ENCODE data around the gene AGAP2.

The AGAP2 gene

DNA sequence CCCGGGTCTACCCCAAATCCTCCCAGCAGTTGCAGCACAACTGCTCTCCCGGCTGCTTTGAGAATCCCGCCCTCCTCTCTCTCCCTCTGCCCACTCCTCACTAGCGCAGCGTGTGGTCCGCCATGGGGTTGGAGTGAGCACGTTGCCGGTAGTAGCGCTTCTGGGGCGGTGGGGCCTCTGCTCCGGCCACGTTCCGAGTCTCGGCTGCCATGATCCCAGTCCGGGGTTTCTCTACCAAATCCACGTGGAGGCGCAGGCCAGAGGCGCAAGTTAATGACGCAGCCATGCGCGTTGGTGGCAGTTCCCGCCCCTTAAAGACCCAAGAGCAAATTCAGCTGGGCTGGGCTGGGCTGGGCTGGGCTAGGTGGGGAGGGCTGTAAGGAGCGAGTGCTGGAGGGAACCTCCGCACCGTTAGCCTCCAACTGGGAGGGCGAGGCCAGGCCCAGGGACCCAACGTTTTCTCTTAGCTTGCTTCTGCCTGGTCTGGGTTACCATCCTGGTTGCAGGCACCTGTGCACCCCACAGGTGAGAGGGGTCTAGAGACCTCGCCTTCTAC lies 33.4 kb upstream of the AGAP2 start, which contains the start of gene METTL1:
TSS of gene METTL1 (minus strand) at position 233 of the 556 bp plus-strand sequence. CDS start at position 211, 22 bp downstream.
- Histone ChIP-seq H2BK120ac (ENCODE audit: low read depth, low read length) (peak within 1 kb of the TSS; percentile 55), H2BK15ac (ENCODE audit: low read length) (peak within 1 kb of the TSS; percentile 82), H3K23ac (ENCODE audit: low read depth, low read length, poor library complexity) (peak within 1 kb of the TSS; percentile 89), H2AFZ (ENCODE audit: low read length) (peak within 1 kb of the TSS; percentile 98), H2BK5ac (ENCODE audit: low read length) (no peak within 1 kb of the TSS), H2BK12ac (ENCODE audit: low read length) (no peak within 1 kb of the TSS), H3K9me3 (replicated peaks in 1 of 2; ENCODE audit: control insufficient read depth in 2 of 2, insufficient read depth in 1 of 2, low read depth in 1 of 2, low read length in 2 of 2) (no peaks in the 10 kb centered on the region), H3K18ac (ENCODE audit: low read length) (peak within 1 kb of the TSS; percentile 96), H3K27me3 (ENCODE audit: control insufficient read depth in 3 of 3, insufficient read depth in 3 of 3, low read depth in 1 of 3, low read length in 3 of 3) (peaks cover 0 to 9% (median 0%) of the 10 kb centered on the region in 3 experiments), H4K8ac (ENCODE audit: low read depth, low read length) (peak within 1 kb of the TSS; percentile 88), H3K4me1 (ENCODE audit: control insufficient read depth in 2 of 2, insufficient read depth in 1 of 2, low read depth in 1 of 2, low read length in 2 of 2) (peaks cover 4 to 14% of the 10 kb centered on the region in 2 donors), H3K79me1 (ENCODE audit: low read depth, low read length) (no peaks in the 10 kb centered on the region), H3K4me2 (ENCODE audit: insufficient read depth, low read length, poor library complexity, severe bottlenecking) (peak within 1 kb of the TSS; percentile 97), H3K14ac (ENCODE audit: low read length) (peak within 1 kb of the TSS; percentile 47), H3K9ac (ENCODE audit: low read depth, low read length, poor library complexity) (peak within 1 kb of the TSS; percentile 89), H3K4me3 (ENCODE audit: low read length in 2 of 2) (peak within 1 kb of the TSS; percentile 89 to 97), H3K4ac (ENCODE audit: low read length) (no peak within 1 kb of the TSS), H4K91ac (ENCODE audit: low read depth, low read length, poor library complexity) (peak within 1 kb of the TSS; percentile 56), H3K36me3 (replicated peaks in 1 of 2; ENCODE audit: control insufficient read depth in 2 of 2, insufficient read depth in 2 of 2, low read length in 2 of 2) (peaks cover 10 to 55% of the 10 kb centered on the region in 2 donors), H2AK5ac (ENCODE audit: low read depth, low read length) (no peak within 1 kb of the TSS), H3K27ac (replicated peaks; ENCODE audit: low read length) (peak within 1 kb of the TSS; percentile 78)
- no CpG with 5 or more reads among the region's 28 CpGs for WGBS, 2 donors (ENCODE audit: extremely low coverage in 2 of 2, insufficient read length in 2 of 2, insufficient replicate concordance in 1 of 2)
- peak; percentile 96 for DNase-seq (ENCODE audit: low spot score)

DNA sequence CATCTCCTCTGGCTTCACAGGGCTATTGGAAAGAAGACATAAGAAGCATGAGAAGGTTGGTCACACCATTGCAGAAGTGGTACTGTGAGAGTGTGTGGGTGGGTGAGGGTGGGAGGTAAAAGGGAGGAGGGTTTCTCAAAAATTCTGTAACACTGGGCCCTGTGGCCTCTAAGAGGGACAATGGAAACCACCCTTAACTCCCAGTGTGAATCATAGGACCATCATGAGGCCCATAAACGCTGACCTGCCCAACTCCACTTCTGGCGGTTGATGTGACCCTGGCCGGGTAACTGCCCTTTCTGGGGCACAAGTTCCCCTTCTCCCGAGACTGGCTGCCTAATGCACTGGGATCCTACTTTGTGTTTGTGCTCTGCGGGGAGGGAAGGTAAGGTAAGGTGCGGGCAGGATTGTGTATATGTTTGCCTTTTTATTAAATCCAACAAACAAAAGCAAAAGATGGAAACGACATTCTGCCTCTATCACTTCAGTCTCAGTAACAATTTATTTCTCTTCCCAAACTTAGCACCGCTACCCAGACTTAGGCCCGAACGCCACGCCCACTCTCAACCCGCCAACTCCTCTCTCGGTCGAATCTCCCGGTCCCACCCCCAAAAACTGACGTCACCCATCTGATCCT lies 32.8 kb upstream of the AGAP2 start:
- Histone ChIP-seq H3K36me3 (replicated peaks in 1 of 2; ENCODE audit: control insufficient read depth in 2 of 2, insufficient read depth in 2 of 2, low read length in 2 of 2) (peaks cover 10 to 55% of the 10 kb centered on the region in 2 donors), H3K4me3 (ENCODE audit: low read length in 2 of 2) (peak overlapping the region; percentile 87 to 97), H4K8ac (ENCODE audit: low read depth, low read length) (no peak overlapping the region), H3K79me1 (ENCODE audit: low read depth, low read length) (no peaks in the 10 kb centered on the region), H2AFZ (ENCODE audit: low read length) (peak overlapping the region; percentile 98), H3K14ac (ENCODE audit: low read length) (no peak overlapping the region), H3K9me3 (replicated peaks in 1 of 2; ENCODE audit: control insufficient read depth in 2 of 2, insufficient read depth in 1 of 2, low read depth in 1 of 2, low read length in 2 of 2) (no peaks in the 10 kb centered on the region), H2BK120ac (ENCODE audit: low read depth, low read length) (no peak overlapping the region), H3K9ac (ENCODE audit: low read depth, low read length, poor library complexity) (no peak overlapping the region), H3K27me3 (ENCODE audit: control insufficient read depth in 3 of 3, insufficient read depth in 3 of 3, low read depth in 1 of 3, low read length in 3 of 3) (peaks cover 0 to 15% (median 4%) of the 10 kb centered on the region in 3 experiments), H4K91ac (ENCODE audit: low read depth, low read length, poor library complexity) (no peak overlapping the region), H2AK5ac (ENCODE audit: low read depth, low read length) (no peak overlapping the region), H3K4me1 (ENCODE audit: control insufficient read depth in 2 of 2, insufficient read depth in 1 of 2, low read depth in 1 of 2, low read length in 2 of 2) (peaks cover 4 to 19% of the 10 kb centered on the region in 2 donors), H3K18ac (ENCODE audit: low read length) (no peak overlapping the region), H3K27ac (replicated peaks; ENCODE audit: low read length) (no peak overlapping the region), H3K4ac (ENCODE audit: low read length) (no peak overlapping the region), H3K4me2 (ENCODE audit: insufficient read depth, low read length, poor library complexity, severe bottlenecking) (peak overlapping the region; percentile 97), H2BK15ac (ENCODE audit: low read length) (no peak overlapping the region), H2BK5ac (ENCODE audit: low read length) (no peak overlapping the region), H3K23ac (ENCODE audit: low read depth, low read length, poor library complexity) (peak overlapping the region; percentile 89), H2BK12ac (ENCODE audit: low read length) (no peak overlapping the region)
- peak; percentile 88 for DNase-seq (ENCODE audit: low spot score)
- WGBS, 2 donors (ENCODE audit: extremely low coverage in 2 of 2, insufficient read length in 2 of 2, insufficient replicate concordance in 1 of 2), result no CpG with 5 or more reads among the region's 16 CpGs

DNA sequence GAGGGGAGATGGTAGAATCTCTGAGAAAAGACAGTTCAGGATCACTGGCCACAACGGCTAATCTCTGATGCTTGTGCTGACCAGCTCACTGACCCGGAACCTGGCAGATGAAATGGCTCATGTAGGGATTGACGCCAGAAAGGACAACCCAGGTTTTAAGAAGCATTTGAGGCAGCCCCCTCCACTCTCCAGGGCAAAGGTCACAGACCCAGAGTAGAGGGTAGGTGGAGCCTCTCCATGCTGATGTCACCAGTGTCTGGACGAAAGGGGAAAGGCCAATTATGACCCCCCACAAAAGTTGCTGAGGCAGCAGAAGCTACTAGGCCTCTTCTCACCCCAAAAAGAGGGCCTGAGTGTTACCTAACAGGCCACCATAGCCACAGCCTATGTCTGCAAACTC lies 32.2 kb upstream of the AGAP2 start:
- Histone ChIP-seq H3K36me3 (replicated peaks in 1 of 2; ENCODE audit: control insufficient read depth in 2 of 2, insufficient read depth in 2 of 2, low read length in 2 of 2) (peaks cover 10 to 49% of the 10 kb centered on the region in 2 donors), H3K4me1 (ENCODE audit: control insufficient read depth in 2 of 2, insufficient read depth in 1 of 2, low read depth in 1 of 2, low read length in 2 of 2) (peaks cover 4 to 21% of the 10 kb centered on the region in 2 donors), H2BK15ac (ENCODE audit: low read length) (no peak overlapping the region), H3K4me3 (ENCODE audit: low read length in 2 of 2) (peak overlapping the region in 1 of 2 donors; percentile 97), H3K27ac (replicated peaks; ENCODE audit: low read length) (no peak overlapping the region), H4K91ac (ENCODE audit: low read depth, low read length, poor library complexity) (no peak overlapping the region), H3K18ac (ENCODE audit: low read length) (no peak overlapping the region), H4K8ac (ENCODE audit: low read depth, low read length) (no peak overlapping the region), H3K4ac (ENCODE audit: low read length) (no peak overlapping the region), H3K79me1 (ENCODE audit: low read depth, low read length) (no peaks in the 10 kb centered on the region), H2BK120ac (ENCODE audit: low read depth, low read length) (no peak overlapping the region), H3K27me3 (ENCODE audit: control insufficient read depth in 3 of 3, insufficient read depth in 3 of 3, low read depth in 1 of 3, low read length in 3 of 3) (peaks cover 0 to 21% (median 7%) of the 10 kb centered on the region in 3 experiments), H2AK5ac (ENCODE audit: low read depth, low read length) (no peak overlapping the region), H2AFZ (ENCODE audit: low read length) (no peak overlapping the region), H3K4me2 (ENCODE audit: insufficient read depth, low read length, poor library complexity, severe bottlenecking) (no peak overlapping the region), H3K14ac (ENCODE audit: low read length) (no peak overlapping the region), H2BK12ac (ENCODE audit: low read length) (no peak overlapping the region), H3K9me3 (replicated peaks in 1 of 2; ENCODE audit: control insufficient read depth in 2 of 2, insufficient read depth in 1 of 2, low read depth in 1 of 2, low read length in 2 of 2) (no peaks in the 10 kb centered on the region), H2BK5ac (ENCODE audit: low read length) (no peak overlapping the region), H3K23ac (ENCODE audit: low read depth, low read length, poor library complexity) (no peak overlapping the region), H3K9ac (ENCODE audit: low read depth, low read length, poor library complexity) (no peak overlapping the region)
- no CpG with 5 or more reads among the region's 4 CpGs for WGBS, 2 donors (ENCODE audit: extremely low coverage in 2 of 2, insufficient read length in 2 of 2, insufficient replicate concordance in 1 of 2)
- DNase-seq (ENCODE audit: low spot score), result no peak

DNA sequence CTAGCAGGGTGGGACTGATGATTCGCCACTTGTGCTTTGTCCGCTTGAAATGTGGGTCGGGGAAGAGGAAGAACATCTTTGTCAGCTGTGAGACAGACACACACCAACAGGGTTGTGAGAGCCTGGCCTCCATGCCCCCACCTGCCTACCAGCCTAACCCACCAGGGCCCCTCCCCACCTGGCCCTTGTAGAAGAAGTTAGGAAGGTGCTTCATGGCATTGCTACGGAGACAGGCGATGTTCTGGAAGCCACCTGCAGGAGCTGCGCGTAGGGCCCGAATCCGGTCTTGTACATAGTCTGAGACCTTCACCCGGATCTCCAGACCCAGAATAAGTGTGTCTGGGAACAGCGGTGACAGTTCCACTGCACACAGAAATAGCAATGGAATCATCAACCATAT lies 31.1 kb upstream of the AGAP2 start:
- Histone ChIP-seq H2AFZ (ENCODE audit: low read length) (no peak overlapping the region), H2BK120ac (ENCODE audit: low read depth, low read length) (no peak overlapping the region), H3K4me3 (ENCODE audit: low read length in 2 of 2) (no peak overlapping the region), H2AK5ac (ENCODE audit: low read depth, low read length) (no peak overlapping the region), H3K79me1 (ENCODE audit: low read depth, low read length) (no peaks in the 10 kb centered on the region), H2BK15ac (ENCODE audit: low read length) (no peak overlapping the region), H3K18ac (ENCODE audit: low read length) (no peak overlapping the region), H3K23ac (ENCODE audit: low read depth, low read length, poor library complexity) (no peak overlapping the region), H3K36me3 (replicated peaks in 1 of 2; ENCODE audit: control insufficient read depth in 2 of 2, insufficient read depth in 2 of 2, low read length in 2 of 2) (peaks cover 10 to 44% of the 10 kb centered on the region in 2 donors), H4K8ac (ENCODE audit: low read depth, low read length) (no peak overlapping the region), H3K9me3 (replicated peaks in 1 of 2; ENCODE audit: control insufficient read depth in 2 of 2, insufficient read depth in 1 of 2, low read depth in 1 of 2, low read length in 2 of 2) (no peaks in the 10 kb centered on the region), H3K27me3 (ENCODE audit: control insufficient read depth in 3 of 3, insufficient read depth in 3 of 3, low read depth in 1 of 3, low read length in 3 of 3) (peaks cover 0 to 33% (median 17%) of the 10 kb centered on the region in 3 experiments), H3K4ac (ENCODE audit: low read length) (no peak overlapping the region), H3K27ac (replicated peaks; ENCODE audit: low read length) (no peak overlapping the region), H3K9ac (ENCODE audit: low read depth, low read length, poor library complexity) (peak overlapping the region; percentile 45), H3K4me2 (ENCODE audit: insufficient read depth, low read length, poor library complexity, severe bottlenecking) (no peak overlapping the region), H4K91ac (ENCODE audit: low read depth, low read length, poor library complexity) (no peak overlapping the region), H3K14ac (ENCODE audit: low read length) (no peak overlapping the region), H3K4me1 (ENCODE audit: control insufficient read depth in 2 of 2, insufficient read depth in 1 of 2, low read depth in 1 of 2, low read length in 2 of 2) (peaks cover 4 to 22% of the 10 kb centered on the region in 2 donors), H2BK5ac (ENCODE audit: low read length) (no peak overlapping the region), H2BK12ac (ENCODE audit: low read length) (no peak overlapping the region)
- no CpG with 5 or more reads among the region's 11 CpGs for WGBS, 2 donors (ENCODE audit: extremely low coverage in 2 of 2, insufficient read length in 2 of 2, insufficient replicate concordance in 1 of 2)
- no peak for DNase-seq (ENCODE audit: low spot score)
